ENCODE data around the gene CXCR1. TPM values are rescaled to one million over a fixed set of nuclear protein-coding genes. Genes with fewer than 3 reads are reported as not detected.

The CXCR1 gene
- total and polyA plus RNA-seq, 9 of the 15 experiments (the other 6 are each of a cell fraction or from before 2014, with no cell fraction given), result not detected

- H3K4me1 ChIP-seq (replicated peaks in 1 of 2; ENCODE audit: control insufficient read depth in 2 of 2, insufficient read depth in 2 of 2, low read length in 2 of 2), result no peaks in the 10 kb centered on the region; a peak in 2 of 5 replicates
- in situ Hi-C loops (cut with MboI), result loop anchor here (5.0 kb wide), 1 partner anchor 88 kb away; no protein-coding TSS in a partner anchor
- peaks cover 11 to 17% of the 10 kb centered on the region in 2 experiments; a peak in 4 of 5 replicates for H3K27me3 ChIP-seq (ENCODE audit: control insufficient read depth in 2 of 2, insufficient read depth in 2 of 2, low read length in 2 of 2)
- DNase-seq (ENCODE audit: extremely low read depth in 1 of 4, low spot score in 3 of 4), result peak; percentile 62 to 69 (median 66)
- no peak overlapping the region for H3K4me3 ChIP-seq
- no peaks in the 10 kb centered on the region for H3K9me3 ChIP-seq (replicated peaks; ENCODE audit: control insufficient read depth, insufficient read depth, low read depth, low read length)
- peak; percentile 74 for FAIRE-seq
- intact Hi-C loops (cut with micrococcal nuclease), result loop anchor here (5.0 kb wide), 2 partner anchors 88 to 678 kb away; no protein-coding TSS in a partner anchor
- H3K9ac ChIP-seq (ENCODE audit: insufficient read depth in 1 of 2, low read depth in 2 of 2, low read length in 2 of 2), result no peak overlapping the region
- H3K4me2 ChIP-seq (ENCODE audit: insufficient read depth, low read length), result no peak overlapping the region
- no TSS peak for BruUV-seq (replicated peaks)
- 2% methylated on average over 9 of the region's 9 CpGs for WGBS (ENCODE audit: insufficient coverage, low coverage, missing lambda C conversion rate)
- H2AFZ ChIP-seq (ENCODE audit: low read depth, low read length), result no peak overlapping the region
- H4K20me1 ChIP-seq (replicated peaks; ENCODE audit: control insufficient read depth, insufficient read depth, low read length), result no peaks in the 10 kb centered on the region
- peak; percentile 95 for ATAC-seq
- H3K9me1 ChIP-seq (ENCODE audit: control insufficient read depth, insufficient read depth, low read length), result no peaks in the 10 kb centered on the region
- ChIA-PET POLR2A (no interaction called here), CTCF (ENCODE audit: low intra/inter-chr PET ratio) (interaction anchor here (0.9 to 1.5 kb wide), 2 partner anchors 89 to 678 kb away, joined by 3 read pairs; no protein-coding TSS in a partner anchor)
- no peaks in the 10 kb centered on the region for H3K79me2 ChIP-seq (ENCODE audit: control insufficient read depth, insufficient read depth, low read length)
- no peaks in the 10 kb centered on the region for H3K36me3 ChIP-seq (ENCODE audit: control insufficient read depth, insufficient read depth, low read length)
- TF ChIP-seq CTCF (IDR thresholded peaks at IDR 0.05 in 2 of 3, conservative IDR thresholded peaks at IDR 0.05 in 1 of 3; ENCODE audit: insufficient read depth in 2 of 3, low read depth in 1 of 3, low read length in 3 of 3) (peak; percentile 69 to 79 (median 70)), CBX5 (IDR thresholded peaks at IDR 0.05; ENCODE audit: borderline replicate concordance, low read depth) (no peak), CTCFL (IDR thresholded peaks at IDR 0.05; ENCODE audit: borderline replicate concordance, insufficient read depth, low read depth, low read length, poor library complexity, severe bottlenecking) (peak; percentile 52), KLF16 (IDR thresholded peaks at IDR 0.05) (0 out of 2 replicates have a peak, but pooled peaks have one; percentile 21), RAD21 (CRISPR knock-in tag; conservative IDR thresholded peaks at IDR 0.05 in 1 of 2, IDR thresholded peaks at IDR 0.05 in 1 of 2) (peak; percentile 23 to 58)
- no peak overlapping the region for H3K27ac ChIP-seq (ENCODE audit: extremely low read depth, low read depth, low read length)
These were observed 2.1 kb upstream of the CXCR1 start for GRCh38 chr2:218168635-218169462.
